ENCODE results near the gene ATP8A1. TPM values are rescaled to one million over a fixed set of nuclear protein-coding genes. Genes with fewer than 3 reads are reported as not detected.

ATP8A1 gene
- total and polyA plus RNA-seq, 10 donors = 14.4 to 87.0 (median 42.1) TPM

DNA sequence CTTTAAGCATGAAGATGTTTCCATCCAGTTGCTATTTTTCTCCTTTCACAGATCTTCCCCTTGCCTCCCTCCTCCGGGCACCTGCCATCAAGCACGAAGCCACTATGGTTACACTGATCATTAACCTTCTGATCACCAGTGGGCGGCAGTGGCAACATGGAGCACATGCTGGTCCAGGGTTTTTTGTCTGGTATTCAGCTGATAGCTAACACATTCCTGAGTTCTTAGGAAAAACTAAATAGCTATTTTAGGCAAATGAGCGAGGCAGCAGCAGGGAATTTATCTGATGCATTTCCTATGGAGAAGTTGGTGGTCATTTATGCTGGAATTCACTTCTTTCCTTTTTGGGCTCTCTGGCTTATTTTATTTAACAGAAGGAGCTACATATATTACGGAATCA, 236.8 kb downstream of the ATP8A1 start:
- intact Hi-C loops (cut with DNase I; ENCODE audit: low total_unique reads) = no loop called here
- no peak for TF ChIP-seq POLR2AphosphoS5 (IDR thresholded peaks at IDR 0.05)
- TF ChIP-seq, protein P1, sequence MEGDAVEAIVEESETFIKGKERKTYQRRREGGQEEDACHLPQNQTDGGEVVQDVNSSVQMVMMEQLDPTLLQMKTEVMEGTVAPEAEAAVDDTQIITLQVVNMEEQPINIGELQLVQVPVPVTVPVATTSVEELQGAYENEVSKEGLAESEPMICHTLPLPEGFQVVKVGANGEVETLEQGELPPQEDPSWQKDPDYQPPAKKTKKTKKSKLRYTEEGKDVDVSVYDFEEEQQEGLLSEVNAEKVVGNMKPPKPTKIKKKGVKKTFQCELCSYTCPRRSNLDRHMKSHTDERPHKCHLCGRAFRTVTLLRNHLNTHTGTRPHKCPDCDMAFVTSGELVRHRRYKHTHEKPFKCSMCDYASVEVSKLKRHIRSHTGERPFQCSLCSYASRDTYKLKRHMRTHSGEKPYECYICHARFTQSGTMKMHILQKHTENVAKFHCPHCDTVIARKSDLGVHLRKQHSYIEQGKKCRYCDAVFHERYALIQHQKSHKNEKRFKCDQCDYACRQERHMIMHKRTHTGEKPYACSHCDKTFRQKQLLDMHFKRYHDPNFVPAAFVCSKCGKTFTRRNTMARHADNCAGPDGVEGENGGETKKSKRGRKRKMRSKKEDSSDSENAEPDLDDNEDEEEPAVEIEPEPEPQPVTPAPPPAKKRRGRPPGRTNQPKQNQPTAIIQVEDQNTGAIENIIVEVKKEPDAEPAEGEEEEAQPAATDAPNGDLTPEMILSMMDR (IDR thresholded peaks at IDR 0.05 in 8 of 11, conservative IDR thresholded peaks at IDR 0.05 in 3 of 11) = no peak
- no peak for TF ChIP-seq POLR2A (IDR thresholded peaks at IDR 0.05)
- DNase-seq = no peak
- WGBS, 5 donors = 86 to 96% (median 94%) methylated on average over 5 of the region's 5 CpGs
- Histone ChIP-seq H3K36me3 (peaks cover 0 to 86% (median 39%) of the 10 kb centered on the region in 6 donors), H3K9me3 (no peaks in the 10 kb centered on the region), H3K4me1 (no peaks in the 10 kb centered on the region), H3K27me3 (replicated peaks in 1 of 7) (no peaks in the 10 kb centered on the region), H3K4me3 (no peak overlapping the region), H3K27ac (no peak overlapping the region)

DNA sequence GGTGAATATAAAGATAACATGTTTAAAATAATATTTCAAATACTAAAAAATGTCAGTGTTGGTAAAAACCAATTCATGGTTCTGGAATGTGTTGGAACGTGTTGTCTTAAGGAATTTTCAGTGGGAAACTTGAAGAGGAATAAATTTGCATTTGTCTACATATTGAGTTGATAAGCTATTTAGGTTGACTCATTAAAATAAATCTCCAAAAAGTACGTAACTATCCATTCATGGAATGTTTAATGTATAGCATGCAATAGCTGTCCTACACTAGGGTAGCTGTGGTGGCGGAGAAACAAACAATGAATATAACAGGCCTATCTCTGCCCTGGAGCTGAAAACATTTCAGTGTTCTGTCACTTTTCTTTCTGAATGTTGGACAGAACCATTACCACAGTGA, 239.4 kb downstream of the ATP8A1 start:
- no peak for DNase-seq
- WGBS, 5 donors = 94 to 97% (median 96%) methylated on average over 3 of the region's 3 CpGs
- intact Hi-C loops (cut with DNase I; ENCODE audit: low total_unique reads) = no loop called here

DNA sequence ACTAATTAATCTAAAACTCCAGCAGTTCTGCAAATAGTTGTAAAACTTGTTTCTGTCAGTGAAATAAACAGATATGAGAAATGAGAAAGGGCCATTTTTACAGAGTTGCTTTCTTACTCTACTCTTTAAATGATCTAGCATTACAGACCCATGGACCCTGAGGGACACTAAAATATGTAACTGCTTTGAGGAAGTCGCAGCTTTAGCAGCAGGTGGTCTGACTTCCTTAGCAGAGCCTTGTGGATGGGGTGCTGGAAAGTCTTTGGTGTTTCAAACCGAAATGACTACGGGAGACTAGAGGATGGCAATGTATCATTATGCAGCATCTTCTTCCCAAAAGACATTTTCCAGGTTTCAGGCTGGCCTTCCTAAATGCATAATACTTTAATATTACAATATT, 240.9 kb downstream of the ATP8A1 start:
- intact Hi-C loops (cut with DNase I; ENCODE audit: low total_unique reads) = no loop called here
- peaks cover 0 to 95% (median 35%) of the 10 kb centered on the region in 6 donors for H3K36me3 ChIP-seq
- no peak for DNase-seq
- H3K27me3 ChIP-seq (replicated peaks in 1 of 7) = no peaks in the 10 kb centered on the region
- 54 to 78% (median 57%) methylated on average over 3 of the region's 3 CpGs for whole genome bisulfite sequencing, 5 donors
- H3K27ac ChIP-seq = no peak overlapping the region
- H3K9me3 ChIP-seq = no peaks in the 10 kb centered on the region
- no peaks in the 10 kb centered on the region for H3K4me1 ChIP-seq
- no peak overlapping the region for H3K4me3 ChIP-seq
- TF ChIP-seq, protein P1 (IDR thresholded peaks at IDR 0.05 in 8 of 11, conservative IDR thresholded peaks at IDR 0.05 in 3 of 11) = no peak
- TF ChIP-seq POLR2AphosphoS5 (IDR thresholded peaks at IDR 0.05) (no peak), POLR2A (IDR thresholded peaks at IDR 0.05) (no peak)

More for the DNA sequence above, 239.4 kb downstream of the ATP8A1 start:
- Histone ChIP-seq H3K27me3 (replicated peaks in 1 of 7) (no peaks in the 10 kb centered on the region), H3K27ac (no peak overlapping the region), H3K36me3 (peaks cover 0 to 95% (median 41%) of the 10 kb centered on the region in 6 donors), H3K9me3 (no peaks in the 10 kb centered on the region), H3K4me3 (no peak overlapping the region), H3K4me1 (no peaks in the 10 kb centered on the region)
- TF ChIP-seq POLR2AphosphoS5 (IDR thresholded peaks at IDR 0.05) (no peak), POLR2A (IDR thresholded peaks at IDR 0.05) (no peak)
- TF ChIP-seq, protein P1 (IDR thresholded peaks at IDR 0.05 in 8 of 11, conservative IDR thresholded peaks at IDR 0.05 in 3 of 11) = no peak

DNA sequence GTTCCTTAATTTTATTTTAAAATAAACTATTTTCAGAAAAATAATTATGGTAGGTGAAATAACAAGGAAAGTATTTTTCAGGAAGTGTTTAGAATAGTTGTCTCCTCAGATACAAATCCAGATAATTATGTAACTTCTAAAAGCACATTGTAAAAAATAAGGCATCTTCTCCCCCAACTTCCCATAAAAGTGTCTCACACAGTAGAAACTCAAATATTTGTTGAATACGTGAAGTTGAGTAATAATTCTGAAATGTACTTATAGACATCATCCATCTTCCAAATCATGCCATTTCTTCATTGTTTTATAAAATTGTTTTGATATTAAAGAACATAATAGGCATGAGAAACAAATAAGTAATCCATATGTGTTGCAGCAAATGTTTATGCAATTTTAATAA, 241.6 kb downstream of the ATP8A1 start:
- Histone ChIP-seq H3K4me1 (no peaks in the 10 kb centered on the region), H3K9me3 (no peaks in the 10 kb centered on the region), H3K36me3 (peaks cover 0 to 95% (median 33%) of the 10 kb centered on the region in 6 donors), H3K4me3 (no peak overlapping the region), H3K27ac (no peak overlapping the region), H3K27me3 (replicated peaks in 1 of 7) (no peaks in the 10 kb centered on the region)
- WGBS, 5 donors = 48 to 80% (median 78%) methylated on average over 1 of the region's 1 CpG
- no peak for TF ChIP-seq POLR2AphosphoS5 (IDR thresholded peaks at IDR 0.05)
- TF ChIP-seq, protein P1 (IDR thresholded peaks at IDR 0.05 in 8 of 11, conservative IDR thresholded peaks at IDR 0.05 in 3 of 11) = no peak
- no peak for TF ChIP-seq POLR2A (IDR thresholded peaks at IDR 0.05)
- intact Hi-C loops (cut with DNase I; ENCODE audit: low total_unique reads) = no loop called here
- DNase-seq = no peak
